Neural progenitor cell (in vitro differentiated cells): Measurements from ENCODE around the gene TANC2. TPM values are rescaled to one million over a fixed set of nuclear protein-coding genes. Genes with fewer than 3 reads are reported as not detected.

Experiments used
- DNase-seq: peaks from one replicate; pipeline ENCODE4 v3.0.0-alpha.2; 2016; ENCODE audit warnings: low spot score
- H2AFZ ChIP-seq: fragments of 200-600 bp; sonication (generic); replicated peaks from 2 replicates; pipeline ENCODE4 v1.6.1; 2016; ENCODE audit warnings: antibody characterized with exemption
- H3F3A ChIP-seq: fragments of 200-600 bp; sonication (generic); 2 replicates; pipeline ENCODE4 v1.6.1; 2016; ENCODE audit warnings: antibody characterized with exemption, low read depth
- H3K27ac ChIP-seq: fragments of 200-600 bp; sonication (generic); 2 replicates; pipeline ENCODE4 v1.5.1; 2016; ENCODE audit warnings: mild to moderate bottlenecking
- H3K27me3 ChIP-seq: fragments of 200-600 bp; sonication (generic); 2 replicates; pipeline ENCODE4 v1.6.1; 2016; ENCODE audit warnings: mild to moderate bottlenecking, moderate library complexity
- H3K36me3 ChIP-seq: fragments of 200-600 bp; sonication (generic); 2 replicates; pipeline ENCODE4 v1.5.1; 2016
- H3K4me1 ChIP-seq: fragments of 200-600 bp; sonication (generic); 2 replicates; pipeline ENCODE4 v1.6.1; 2016; ENCODE audit warnings: mixed run types
- H3K4me2 ChIP-seq: fragments of 200-600 bp; sonication (generic); 2 replicates; pipeline ENCODE4 v1.6.1; 2016
- H3K4me3 ChIP-seq: fragments of 200-600 bp; sonication (generic); 2 replicates; pipeline ENCODE4 v1.5.1; 2016
- H3K79me2 ChIP-seq: fragments of 200-600 bp; sonication (generic); 2 replicates; pipeline ENCODE4 v1.6.1; 2016; ENCODE audit warnings: low read depth
- H3K9ac ChIP-seq: fragments of 200-600 bp; sonication (generic); 2 replicates; pipeline ENCODE4 v1.6.1; 2016
- H3K9me3 ChIP-seq: fragments of 200-600 bp; sonication (generic); 2 replicates; pipeline ENCODE4 v1.5.1; 2016; ENCODE audit warnings: low read depth
- H4K20me1 ChIP-seq: fragments of 200-600 bp; sonication (generic); 2 replicates; pipeline ENCODE4 v1.6.1; 2016; ENCODE audit warnings: low read depth
- H3K27ac Mint-ChIP-seq: 3 replicates; pipeline ENCODE4 v1.8.0; 2021; ENCODE audit warnings: mixed read lengths
- H3K27me3 Mint-ChIP-seq: 2 replicates; pipeline ENCODE4 v1.8.0; 2022; ENCODE audit warnings: low read depth, mild to moderate bottlenecking, inconsistent platforms, moderate library complexity, mixed read lengths; ENCODE audit not compliant: insufficient read depth
- H3K36me3 Mint-ChIP-seq: 3 replicates; pipeline ENCODE4 v1.8.0; 2021; ENCODE audit warnings: mixed read lengths
- H3K4me1 Mint-ChIP-seq: 3 replicates; pipeline ENCODE4 v1.8.0; 2021; ENCODE audit warnings: mixed read lengths
- H3K4me3 Mint-ChIP-seq: 3 replicates; pipeline ENCODE4 v1.8.0; 2021; ENCODE audit warnings: mild to moderate bottlenecking, moderate library complexity, mixed read lengths
- H3K9me3 Mint-ChIP-seq: 3 replicates; pipeline ENCODE4 v1.8.0; 2020; ENCODE audit warnings: mixed read lengths
- EZH2 ChIP-seq: fragments of 200-600 bp; sonication (generic); IDR thresholded peaks from 2 replicates; pipeline ENCODE4 v1.6.1; 2017; ENCODE audit warnings: antibody characterized with exemption, mild to moderate bottlenecking, moderate library complexity
- EZH2phosphoT487 ChIP-seq: fragments of 200-600 bp; sonication (generic); IDR thresholded peaks from 2 replicates; pipeline ENCODE4 v1.6.1; 2017; ENCODE audit warnings: antibody characterized with exemption
- total RNA-seq: library from RNA; depleted of rRNA; stranded (reverse); fragments of >200 nt; gene quantifications from 2 replicates; pipeline ENCODE4 v1.2.3, GENCODE V29; 2015; ENCODE audit warnings: low replicate concordance
- TF ChIP-seq, protein P1 (sequence below): fragments of 200-600 bp; sonication (generic); IDR thresholded peaks from 2 replicates; pipeline ENCODE4 v1.5.1; 2017; ENCODE audit warnings: antibody characterized with exemption, mild to moderate bottlenecking

TANC2 gene
- total RNA-seq = 6.0 and 8.3 TPM in 2 replicates

DNA sequence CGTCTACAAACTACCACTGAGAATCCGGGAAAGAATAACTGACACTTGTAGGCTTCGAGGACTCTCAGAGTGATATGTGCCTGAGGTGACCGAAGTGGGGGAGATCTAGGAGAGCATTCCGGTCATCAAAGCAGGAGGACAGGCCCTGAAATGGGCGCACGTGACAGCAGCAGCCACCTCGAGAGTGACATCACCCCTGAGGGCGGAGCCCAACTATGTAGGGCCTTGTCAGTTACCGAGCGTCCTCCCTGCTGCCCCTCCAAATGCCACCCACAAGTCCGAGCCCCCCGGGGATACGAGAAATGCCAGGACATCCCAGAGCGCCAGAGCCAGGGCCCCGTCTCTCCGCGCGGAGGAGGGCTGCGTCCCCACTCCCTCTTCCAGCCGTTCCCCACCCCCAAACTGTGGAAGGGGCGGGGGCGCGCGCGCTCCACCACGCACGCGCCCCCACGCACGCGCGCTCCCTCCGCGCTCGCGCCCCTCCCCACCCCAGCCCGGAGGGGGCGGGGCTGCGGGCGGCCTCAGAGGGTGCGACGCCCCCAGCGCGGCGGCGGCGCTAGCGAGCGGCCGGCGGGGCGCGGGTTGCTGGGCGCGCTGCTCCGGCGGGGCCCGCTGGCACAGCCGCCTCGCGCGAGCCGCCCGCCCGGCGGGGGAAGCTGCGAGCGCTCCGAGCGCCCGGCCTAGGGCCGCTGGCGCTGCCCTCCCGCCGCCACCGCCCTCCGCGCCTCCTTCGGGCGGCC lies at the start of gene TANC2:
TANC2 (plus strand) TSS at position 550 of the 740 bp plus-strand sequence. CDS start 43,325 bp downstream, outside the sequence.
- H3K4me1 Mint-ChIP-seq = peaks cover 25% of the 10 kb centered on the region
- Histone ChIP-seq H3K9me3 (no peaks in the 10 kb centered on the region), H3K4me1 (peaks cover 15% of the 10 kb centered on the region), H3K36me3 (no peaks in the 10 kb centered on the region), H3F3A (peaks cover 22% of the 10 kb centered on the region), H4K20me1 (peaks cover 9% of the 10 kb centered on the region), H3K27ac (no peak within 1 kb of the TSS), H3K79me2 (peaks cover 8% of the 10 kb centered on the region), H3K4me3 (peak within 1 kb of the TSS; percentile 88), H3K4me2 (peak within 1 kb of the TSS; percentile 94), H2AFZ (peak within 1 kb of the TSS; percentile 87), H3K9ac (no peak within 1 kb of the TSS), H3K27me3 (peaks cover 28% of the 10 kb centered on the region)
- TF ChIP-seq EZH2phosphoT487 (no peak), EZH2 (no peak)
- TF ChIP-seq, protein P1, sequence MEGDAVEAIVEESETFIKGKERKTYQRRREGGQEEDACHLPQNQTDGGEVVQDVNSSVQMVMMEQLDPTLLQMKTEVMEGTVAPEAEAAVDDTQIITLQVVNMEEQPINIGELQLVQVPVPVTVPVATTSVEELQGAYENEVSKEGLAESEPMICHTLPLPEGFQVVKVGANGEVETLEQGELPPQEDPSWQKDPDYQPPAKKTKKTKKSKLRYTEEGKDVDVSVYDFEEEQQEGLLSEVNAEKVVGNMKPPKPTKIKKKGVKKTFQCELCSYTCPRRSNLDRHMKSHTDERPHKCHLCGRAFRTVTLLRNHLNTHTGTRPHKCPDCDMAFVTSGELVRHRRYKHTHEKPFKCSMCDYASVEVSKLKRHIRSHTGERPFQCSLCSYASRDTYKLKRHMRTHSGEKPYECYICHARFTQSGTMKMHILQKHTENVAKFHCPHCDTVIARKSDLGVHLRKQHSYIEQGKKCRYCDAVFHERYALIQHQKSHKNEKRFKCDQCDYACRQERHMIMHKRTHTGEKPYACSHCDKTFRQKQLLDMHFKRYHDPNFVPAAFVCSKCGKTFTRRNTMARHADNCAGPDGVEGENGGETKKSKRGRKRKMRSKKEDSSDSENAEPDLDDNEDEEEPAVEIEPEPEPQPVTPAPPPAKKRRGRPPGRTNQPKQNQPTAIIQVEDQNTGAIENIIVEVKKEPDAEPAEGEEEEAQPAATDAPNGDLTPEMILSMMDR = no peak
- H3K27ac Mint-ChIP-seq = peak within 1 kb of the TSS; percentile 75
- DNase-seq = peak; percentile 90
- peak within 1 kb of the TSS; percentile 92 for H3K4me3 Mint-ChIP-seq
- peaks cover 10% of the 10 kb centered on the region for H3K27me3 Mint-ChIP-seq
- no peaks in the 10 kb centered on the region for H3K36me3 Mint-ChIP-seq
- H3K9me3 Mint-ChIP-seq = no peaks in the 10 kb centered on the region

- H3K4me1 ChIP-seq = no peaks in the 10 kb centered on the region
- H4K20me1 ChIP-seq = no peaks in the 10 kb centered on the region
- no peak overlapping the region for H3K4me3 Mint-ChIP-seq
- no peak for DNase-seq
- no peaks in the 10 kb centered on the region for H3F3A ChIP-seq
- peaks cover 11% of the 10 kb centered on the region for H3K4me1 Mint-ChIP-seq
- TF ChIP-seq EZH2 = no peak
- TF ChIP-seq, protein P1 = no peak
- TF ChIP-seq EZH2phosphoT487 = no peak
- H3K9me3 Mint-ChIP-seq = peaks cover 6% of the 10 kb centered on the region
- no peaks in the 10 kb centered on the region for H3K36me3 Mint-ChIP-seq
- H3K36me3 ChIP-seq = no peaks in the 10 kb centered on the region
- no peaks in the 10 kb centered on the region for H3K27me3 ChIP-seq
- H3K79me2 ChIP-seq = no peaks in the 10 kb centered on the region
- H3K27me3 Mint-ChIP-seq = peaks cover 4% of the 10 kb centered on the region
- H3K27ac ChIP-seq = no peak overlapping the region
- H3K4me3 ChIP-seq = no peak overlapping the region
- H3K9ac ChIP-seq = no peak overlapping the region
- H2AFZ ChIP-seq = no peak overlapping the region
- no peaks in the 10 kb centered on the region for H3K9me3 ChIP-seq
- H3K4me2 ChIP-seq = no peak overlapping the region
- no peak overlapping the region for H3K27ac Mint-ChIP-seq
Measured at GRCh38 chr17:62916684-62917571, 49.1 kb upstream of the TANC2 start.

DNA sequence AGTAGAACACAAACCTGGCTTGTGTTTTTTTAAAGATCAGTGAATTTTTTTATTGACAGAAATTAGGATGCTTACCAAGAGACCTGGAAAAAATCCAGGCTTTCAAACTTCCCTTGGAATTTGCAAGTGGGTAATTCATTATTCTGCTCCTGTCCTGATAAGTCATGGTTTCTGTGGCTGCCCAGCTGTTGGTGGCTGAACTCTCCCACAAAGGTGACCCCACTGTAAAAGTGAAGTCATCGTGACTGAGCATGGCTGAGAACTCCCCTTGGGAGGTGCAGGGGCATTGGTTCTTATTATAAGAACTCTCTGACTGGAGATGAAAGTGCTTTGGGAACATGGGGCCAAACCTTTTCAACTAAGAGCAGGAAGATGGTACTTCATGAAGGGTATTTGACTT lies 46.6 kb upstream of the TANC2 start:
- no peaks in the 10 kb centered on the region for H3K36me3 ChIP-seq
- H3K27ac ChIP-seq = no peak overlapping the region
- H3K4me3 ChIP-seq = no peak overlapping the region
- H3F3A ChIP-seq = no peaks in the 10 kb centered on the region
- Mint-ChIP-seq H3K9me3 (no peaks in the 10 kb centered on the region), H3K27me3 (no peaks in the 10 kb centered on the region), H3K36me3 (no peaks in the 10 kb centered on the region), H3K4me1 (peaks cover 16% of the 10 kb centered on the region), H3K4me3 (no peak overlapping the region), H3K27ac (peak overlapping the region; percentile 69)
- H4K20me1 ChIP-seq = no peaks in the 10 kb centered on the region
- H3K79me2 ChIP-seq = no peaks in the 10 kb centered on the region
- H3K9me3 ChIP-seq = no peaks in the 10 kb centered on the region
- no peak for DNase-seq
- H2AFZ ChIP-seq = no peak overlapping the region
- H3K4me2 ChIP-seq = no peak overlapping the region
- no peaks in the 10 kb centered on the region for H3K27me3 ChIP-seq
- no peak for TF ChIP-seq EZH2phosphoT487
- TF ChIP-seq EZH2 = no peak
- TF ChIP-seq, protein P1 = no peak
- no peak overlapping the region for H3K9ac ChIP-seq
- no peaks in the 10 kb centered on the region for H3K4me1 ChIP-seq
